ENCODE results near the gene GNG8. TPM values are rescaled to one million over a fixed set of nuclear protein-coding genes. Genes with fewer than 3 reads are reported as not detected.
A peak's percentile ranks its signal among the peaks of the same experiment; 100 is the strongest.

Gene GNG8
- not detected in 2 replicates for total RNA-seq (2014; rRNA removed; shearing (Covaris generic))
- not detected in 2 replicates for polyA plus RNA-seq (2015; cell fraction: cytosol; rRNA removed)
- polyA plus RNA-seq (2015; cell fraction: nucleus; rRNA removed), result not detected in 2 replicates

GRCh38 chr19:46635920-46636761, at the start of gene GNG8:
GNG8 (minus strand) TSS chr19:46636202; CDS start chr19:46634682, 1,520 bp downstream.
- no peak for DNase-seq (ENCODE audit: low read depth)

GRCh38 chr19:46685189-46685588, 49.2 kb upstream of the GNG8 start:
- no peak for DNase-seq (ENCODE audit: low read depth)

GRCh38 chr19:46678110-46678732, 42.2 kb upstream of the GNG8 start:
- no peak for DNase-seq (ENCODE audit: low read depth)

- peak; percentile 27 for DNase-seq (ENCODE audit: low read depth)
These were observed 38.6 kb upstream of the GNG8 start for GRCh38 chr19:46674416-46675178.

GRCh38 chr19:46670813-46671212, 34.8 kb upstream of the GNG8 start:
- DNase-seq (ENCODE audit: low read depth), result peak; percentile 62

GRCh38 chr19:46668662-46669061, 32.7 kb upstream of the GNG8 start:
- DNase-seq (ENCODE audit: low read depth), result no peak

- no peak for DNase-seq (ENCODE audit: low read depth)
These were observed 29.1 kb upstream of the GNG8 start for GRCh38 chr19:46665072-46665471.

- peak; percentile 87 for DNase-seq (ENCODE audit: low read depth)
These were observed 26.0 kb upstream of the GNG8 start for GRCh38 chr19:46661735-46662592.

GRCh38 chr19:46661020-46661731, 25.2 kb upstream of the GNG8 start, which contains the start of gene DACT3:
DACT3 (minus strand) TSS chr19:46661182; CDS start chr19:46661064, 118 bp downstream.
- DNase-seq (ENCODE audit: low read depth), result peak; percentile 99

- no peak for DNase-seq (ENCODE audit: low read depth)
These were observed 24.6 kb upstream of the GNG8 start for GRCh38 chr19:46660551-46661019.

- no peak for DNase-seq (ENCODE audit: low read depth)
These were observed 24.1 kb upstream of the GNG8 start for GRCh38 chr19:46660008-46660517.

- DNase-seq (ENCODE audit: low read depth), result no peak
These were observed 23.4 kb upstream of the GNG8 start for GRCh38 chr19:46659151-46660007.

GRCh38 chr19:46656541-46656940, 20.5 kb upstream of the GNG8 start:
- no peak for DNase-seq (ENCODE audit: low read depth)

- DNase-seq (ENCODE audit: low read depth), result no peak
These were observed 18.7 kb upstream of the GNG8 start for GRCh38 chr19:46654621-46655152.

GRCh38 chr19:46650445-46650844, 14.4 kb upstream of the GNG8 start:
- DNase-seq (ENCODE audit: low read depth), result no peak

- DNase-seq (ENCODE audit: low read depth), result no peak
These were observed 13.3 kb upstream of the GNG8 start for GRCh38 chr19:46648961-46649960.

All from HT1080 (cell line).